GM20431 (cell line): Measurements from ENCODE around the gene CRIP2.

ENCODE experiments used
- in situ Hi-C: fragments of 300-500 bp; cut with MseI, MboI; formaldehyde crosslinking; loops from one replicate; pipeline ENCODE4 v1.15.0; 2020; ENCODE audit warnings: low sequenced_read_pairs; ENCODE audit not compliant: unreplicated experiment

The CRIP2 gene

DNA sequence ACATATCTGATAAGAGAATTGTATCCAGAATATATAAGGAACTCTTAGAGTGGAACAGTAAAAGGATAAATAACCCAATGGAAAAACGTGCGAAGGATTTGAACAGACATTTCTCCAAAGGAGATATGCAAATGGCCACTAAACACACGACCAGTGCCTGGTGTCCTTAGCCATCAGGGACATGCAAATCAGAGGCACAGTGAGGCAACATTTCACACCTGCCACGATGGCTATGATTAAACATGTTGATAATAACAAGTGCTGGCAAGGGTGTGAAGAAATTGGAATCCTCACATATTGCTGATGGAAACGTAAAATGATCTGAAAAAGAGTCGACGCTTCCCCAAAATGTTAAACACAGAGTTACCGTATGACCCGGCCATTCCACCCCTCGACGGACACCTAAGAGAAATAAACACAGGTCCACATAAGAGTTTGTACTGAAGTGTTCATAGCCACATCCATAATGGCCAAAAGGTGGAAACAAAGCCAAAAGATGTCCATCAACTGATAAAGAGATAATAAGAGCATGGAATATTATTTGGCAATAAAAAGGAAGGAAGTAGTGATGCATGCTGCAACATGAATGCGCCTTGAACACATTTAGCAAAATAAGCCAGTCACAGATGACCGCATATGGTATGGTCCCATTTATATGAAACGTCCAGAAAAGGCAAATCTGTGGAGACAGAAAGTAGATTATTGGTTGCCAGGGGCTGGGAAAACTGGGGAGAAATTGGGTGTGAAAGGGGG is 45.5 kb downstream of the CRIP2 start:
- in situ Hi-C loops, result loop anchor here (10.0 kb wide), 1 partner anchor 145 kb away; no protein-coding TSS in a partner anchor

DNA sequence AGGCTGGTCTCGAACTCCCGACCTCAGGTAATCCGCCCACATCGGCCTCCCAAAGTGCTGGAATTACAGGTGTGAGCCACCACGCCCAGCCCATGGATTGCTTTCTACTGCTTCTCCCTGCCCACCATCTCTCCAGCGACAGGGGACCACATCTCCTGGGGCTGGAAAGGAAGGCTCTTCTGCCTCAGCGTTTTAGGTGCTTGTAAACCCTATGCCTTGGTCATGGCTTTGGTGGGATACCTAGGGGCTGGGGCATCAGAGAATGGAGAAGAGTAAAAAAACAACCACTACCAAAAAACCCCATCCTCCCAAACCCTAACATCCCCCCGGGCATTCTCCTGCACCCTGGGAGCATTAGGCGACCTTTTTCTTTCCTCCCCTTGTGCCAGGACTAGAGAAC is 50.7 kb downstream of the CRIP2 start:
- in situ Hi-C loops, result loop anchor here (25.0 kb wide), 3 partner anchors 137 to 612 kb away; no protein-coding TSS in a partner anchor

DNA sequence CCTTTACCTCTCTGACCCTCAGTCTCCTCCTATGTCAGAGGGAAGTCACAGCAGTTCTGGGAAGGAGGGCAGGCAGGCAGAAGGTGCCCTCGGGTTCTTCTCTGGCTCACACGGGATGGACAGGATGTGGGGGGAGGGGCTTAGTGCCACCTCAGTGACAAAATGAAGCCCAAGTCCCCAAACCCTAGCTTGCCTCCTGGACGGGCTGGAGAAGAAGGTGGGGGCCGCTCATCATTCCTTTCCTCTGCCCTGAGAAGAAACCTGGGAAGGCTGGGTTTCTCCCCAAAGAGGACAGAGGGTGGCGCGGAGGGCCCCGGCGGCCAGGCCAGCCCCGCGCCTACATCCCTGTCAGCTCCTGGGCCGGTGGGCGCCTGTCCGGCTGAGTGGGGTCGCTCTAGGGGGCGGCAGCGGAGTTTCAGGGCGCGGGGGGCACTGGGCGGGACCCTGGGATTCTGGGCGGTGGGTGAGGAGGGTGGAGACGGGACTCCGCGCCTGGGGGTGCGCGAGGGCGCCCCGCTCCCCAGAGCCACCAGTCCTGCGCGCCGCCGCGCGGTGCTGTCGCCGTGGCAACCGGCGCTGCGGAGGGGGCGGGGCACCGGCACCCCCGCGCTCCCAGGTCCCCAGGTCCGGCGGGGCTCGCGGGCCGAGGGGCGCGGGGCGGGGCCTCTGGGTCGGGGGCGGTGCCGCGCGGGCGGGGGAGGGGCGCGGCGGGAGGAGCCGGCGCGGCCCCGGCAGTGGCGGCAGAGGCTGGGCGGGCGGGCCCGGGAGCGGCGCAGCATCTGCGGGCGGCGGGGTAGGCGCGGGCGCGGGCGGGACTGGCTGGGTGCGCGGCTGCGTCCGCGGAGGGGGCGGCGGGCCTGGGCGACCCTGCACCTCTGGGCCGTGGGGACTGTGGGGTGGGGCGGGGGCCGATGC is 51.5 kb downstream of the CRIP2 start, which contains the start of gene TMEM121:
TMEM121 (plus strand) TSS at position 723 of the 915 bp plus-strand sequence. CDS start 2,252 bp downstream, outside the sequence.
- in situ Hi-C loops, result loop anchor here (25.0 kb wide), 3 partner anchors 136 to 611 kb away; no protein-coding TSS in a partner anchor

DNA sequence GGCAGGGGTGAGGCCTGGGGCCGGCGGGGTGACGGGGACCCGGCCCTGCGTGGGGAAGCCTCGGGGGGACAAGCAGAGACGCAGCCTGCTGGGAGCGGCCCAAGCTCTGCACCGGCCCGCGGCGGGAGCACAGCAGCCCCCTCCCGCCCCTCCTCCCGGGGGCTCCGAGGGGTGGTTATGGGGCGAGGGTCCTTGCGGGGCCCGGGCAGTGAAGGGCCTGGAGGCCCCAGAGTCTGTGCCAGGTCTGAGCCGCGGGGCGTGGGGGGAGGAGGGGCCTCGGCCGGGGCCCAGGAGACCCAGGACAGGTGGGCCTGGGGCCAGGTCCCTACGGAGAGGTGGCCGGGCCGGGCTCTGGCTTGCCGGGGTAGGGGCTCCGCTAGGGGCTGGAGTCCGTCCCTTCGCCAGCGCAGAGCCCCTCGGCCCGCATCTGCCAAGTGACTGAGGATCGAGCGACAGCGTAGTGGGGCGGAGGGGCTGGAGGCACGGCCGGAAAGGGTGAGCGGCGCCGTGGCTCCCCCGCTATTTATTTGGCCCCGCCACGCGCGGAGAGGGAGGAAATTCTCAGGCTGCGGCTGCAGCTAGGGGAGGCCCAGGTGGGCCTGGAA is 52.3 kb downstream of the CRIP2 start:
- in situ Hi-C loops, result loop anchor here (25.0 kb wide), 3 partner anchors 135 to 610 kb away; no protein-coding TSS in a partner anchor

DNA sequence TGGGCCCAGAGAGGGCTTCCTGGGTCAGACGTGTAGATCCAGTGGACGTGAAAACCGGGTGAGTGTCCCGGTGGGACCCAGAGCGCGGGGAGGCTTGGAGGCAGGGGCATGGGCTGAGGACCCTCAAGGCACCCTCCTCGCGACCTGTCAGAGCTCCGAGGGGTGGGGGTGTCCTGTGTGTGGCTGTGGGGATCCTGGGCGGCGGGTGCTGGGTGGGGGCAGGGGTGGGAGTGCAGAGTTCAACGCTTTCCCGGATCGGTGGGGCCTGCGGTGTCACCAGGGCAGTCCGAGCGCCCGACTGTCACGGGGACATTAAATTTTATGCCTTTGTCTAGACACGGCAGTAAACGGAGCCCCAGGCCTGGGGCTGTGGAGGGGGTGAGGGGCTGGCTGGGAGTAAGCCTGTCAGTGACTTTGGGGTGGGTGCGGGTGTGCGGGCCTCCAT is 52.8 kb downstream of the CRIP2 start:
- in situ Hi-C loops, result loop anchor here (25.0 kb wide), 3 partner anchors 135 to 610 kb away; no protein-coding TSS in a partner anchor

DNA sequence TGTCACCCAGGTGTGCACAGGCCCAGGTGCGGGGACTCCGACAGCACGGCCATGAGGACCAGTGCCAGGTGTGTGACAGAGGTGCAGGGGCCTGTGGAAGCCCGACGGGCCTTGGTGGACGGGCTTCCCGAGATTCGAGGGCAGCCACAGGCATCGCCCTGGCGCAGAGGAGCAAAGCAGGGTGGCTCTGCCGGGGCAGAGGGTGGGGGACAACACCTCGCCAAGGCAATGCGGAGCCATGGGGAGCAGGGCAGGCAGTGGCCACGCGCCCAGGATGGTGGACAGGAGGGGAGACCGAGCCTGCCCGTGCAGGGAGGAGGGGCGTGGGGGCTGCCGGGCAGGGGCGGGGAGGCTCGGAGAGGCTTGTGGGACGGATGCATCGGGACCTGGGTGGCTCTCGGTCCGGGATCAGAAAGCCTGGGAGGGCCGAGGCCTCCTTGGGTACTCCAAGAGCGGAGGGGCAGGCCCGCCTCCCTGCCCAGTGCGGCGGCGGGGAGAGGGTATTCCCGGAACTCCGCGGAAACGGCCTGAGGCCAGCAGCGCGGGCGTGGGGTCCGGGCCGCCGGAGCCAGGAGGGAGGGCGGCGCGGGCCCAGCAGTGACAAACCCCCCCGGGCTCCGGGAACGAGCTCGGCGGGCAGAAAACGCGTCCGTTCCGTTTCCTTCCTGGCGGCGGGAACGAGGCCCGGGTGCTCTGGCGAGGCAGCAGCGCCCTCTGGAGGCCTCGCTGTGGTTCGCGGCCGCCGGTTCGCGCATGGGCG is 53.4 kb downstream of the CRIP2 start:
- in situ Hi-C loops, result loop anchor here (25.0 kb wide), 3 partner anchors 134 to 609 kb away; no protein-coding TSS in a partner anchor

DNA sequence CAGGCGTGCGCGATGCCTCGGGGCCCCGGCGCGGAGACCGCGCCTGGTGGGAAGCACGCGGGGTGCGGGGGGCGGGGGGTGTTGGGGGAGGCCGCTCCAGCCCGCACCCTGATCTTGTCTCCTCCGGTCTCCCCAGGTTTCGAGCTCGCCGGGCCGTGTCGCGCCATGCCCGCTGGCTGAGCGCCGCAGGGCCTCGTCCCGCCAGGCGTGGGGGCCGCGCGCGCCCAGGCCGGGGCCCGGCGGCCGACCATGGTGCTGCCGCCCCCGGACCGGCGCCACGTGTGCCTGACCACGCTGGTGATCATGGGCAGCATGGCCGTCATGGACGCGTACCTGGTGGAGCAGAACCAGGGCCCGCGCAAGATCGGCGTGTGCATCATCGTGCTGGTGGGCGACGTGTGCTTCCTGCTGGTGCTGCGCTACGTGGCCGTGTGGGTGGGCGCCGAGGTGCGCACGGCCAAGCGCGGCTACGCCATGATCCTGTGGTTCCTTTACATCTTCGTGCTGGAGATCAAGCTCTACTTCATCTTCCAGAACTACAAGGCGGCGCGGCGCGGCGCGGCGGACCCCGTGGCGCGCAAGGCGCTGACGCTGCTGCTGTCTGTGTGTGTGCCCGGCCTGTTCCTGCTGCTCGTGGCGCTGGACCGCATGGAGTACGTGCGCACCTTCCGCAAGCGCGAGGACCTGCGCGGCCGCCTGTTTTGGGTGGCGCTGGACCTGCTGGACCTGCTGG is 54.1 kb downstream of the CRIP2 start:
- in situ Hi-C loops, result loop anchor here (25.0 kb wide), 3 partner anchors 134 to 609 kb away; no protein-coding TSS in a partner anchor

DNA sequence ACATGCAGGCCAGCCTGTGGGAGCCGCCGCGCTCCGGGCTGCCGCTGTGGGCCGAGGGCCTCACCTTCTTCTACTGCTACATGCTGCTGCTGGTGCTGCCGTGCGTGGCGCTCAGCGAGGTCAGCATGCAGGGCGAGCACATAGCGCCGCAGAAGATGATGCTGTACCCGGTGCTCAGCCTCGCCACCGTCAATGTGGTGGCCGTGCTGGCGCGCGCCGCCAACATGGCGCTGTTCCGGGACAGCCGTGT is 54.6 kb downstream of the CRIP2 start:
- in situ Hi-C loops, result loop anchor here (25.0 kb wide), 3 partner anchors 133 to 608 kb away; no protein-coding TSS in a partner anchor
